Thyroid gland (tissue), 4 donors: ENCODE measurements around the gene ZNF630. TPM values are rescaled to one million over a fixed set of nuclear protein-coding genes. Genes with fewer than 3 reads are reported as not detected.
"Not testable (repeated sequence)": the region's sequence is repeated elsewhere in the genome, so short reads cannot be mapped to it uniquely, and the experiment has no call there.

ENCODE experiments used
- DNase-seq, 2 donors: peaks; one replicate each; pipeline ENCODE4 v3.0.0-alpha.2; 2019
- H3K27ac ChIP-seq, 3 donors: fragments of 200-600 bp; sonication (generic); 1 replicate in 2 of 3; 2 replicates in 1 of 3; pipeline ENCODE4 v1.5.1; 2016 to 2019; ENCODE audit warnings: mild to moderate bottlenecking in 1 of 3, moderate library complexity in 1 of 3
- H3K27me3 ChIP-seq: fragments of 200-600 bp; sonication (generic); one replicate; pipeline ENCODE4 v1.5.1; 2019
- H3K36me3 ChIP-seq, 2 donors: fragments of 200-600 bp; sonication (generic); one replicate each; pipeline ENCODE4 v1.5.1; 2016 to 2019
- H3K4me1 ChIP-seq, 2 donors: fragments of 200-600 bp; sonication (generic); one replicate each; pipeline ENCODE4 v1.5.1; 2017 to 2019
- H3K4me3 ChIP-seq, 3 donors: fragments of 200-600 bp; sonication (generic); replicated peaks in 1 of 3; 1 replicate in 2 of 3; 2 replicates in 1 of 3; pipeline ENCODE4 v1.5.1; 2016; ENCODE audit warnings: mild to moderate bottlenecking in 1 of 3
- H3K9me3 ChIP-seq: fragments of 200-600 bp; sonication (generic); one replicate; pipeline ENCODE4 v1.5.1; 2017
- POLR2A ChIP-seq, 2 donors: fragments of 450-650 bp; IDR thresholded peaks; one replicate each; pipeline ENCODE4 v1.6.1; 2017; ENCODE audit warnings: antibody characterized with exemption in 2 of 2, mild to moderate bottlenecking in 2 of 2, moderate library complexity in 1 of 2
- WGBS, 2 donors: methylation state at CpG; one replicate each; pipeline ENCODE4 v1.1.5; 2017; 5-methylcytosine and 5-hydroxymethylcytosine counted together
- intact Hi-C: fragments of 100-400 bp; cut with DNase I; formaldehyde crosslinking; loops from one replicate; pipeline ENCODE4 v1.15.1; 2023
- total RNA-seq, 4 donors: library from RNA; depleted of rRNA; stranded (reverse); fragments of >200 nt; gene quantifications; one replicate each; pipeline ENCODE4 v1.2.3, GENCODE V29; 2016
- TF ChIP-seq, protein P1 (sequence below), 6 experiments: fragments of 200-600 bp in 3 of 6; fragments of 450-650 bp in 3 of 6; sonication (generic) in 3 of 6; IDR thresholded peaks; one replicate each; pipeline ENCODE4 v1.5.1; 2016 to 2019; ENCODE audit warnings: antibody characterized with exemption in 6 of 6, mild to moderate bottlenecking in 2 of 6, inconsistent platforms in 1 of 6, moderate library complexity in 1 of 6

The ZNF630 gene
- total RNA-seq, 4 donors from 2014 or later: 2.6 to 6.4 (median 6.0) TPM

DNA sequence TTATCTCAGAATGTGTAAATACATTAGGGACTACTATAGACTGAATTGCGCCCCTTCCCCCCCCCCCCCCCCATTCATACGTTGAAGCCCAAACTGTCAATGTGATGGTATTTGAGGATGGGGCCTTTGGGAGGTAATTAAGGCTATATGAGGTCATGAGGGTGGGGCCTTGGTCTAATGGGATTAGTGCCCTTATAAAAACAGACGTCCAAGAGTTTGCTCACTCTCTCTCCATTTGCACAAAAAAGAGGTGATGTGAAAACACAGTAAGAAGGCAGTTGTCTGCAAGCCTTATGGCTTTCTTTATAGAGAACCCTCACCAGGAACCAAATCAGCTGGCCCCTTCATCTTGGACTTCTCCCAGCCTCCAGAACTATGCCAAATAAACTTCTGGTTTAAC lies 49.3 kb downstream of the ZNF630 start:
- 65 to 74% methylated on average over 2 to 3 of the region's 3 CpGs for WGBS, 2 donors
- intact Hi-C loops: loop anchor here (10.0 kb wide), 1 partner anchor 187 kb away; the partner anchor contains the start of gene ZNF81
- Histone ChIP-seq H3K9me3 (no peaks in the 10 kb centered on the region), H3K27me3 (no peaks in the 10 kb centered on the region), H3K4me3 (no peak overlapping the region), H3K27ac (peak overlapping the region in 2 of 3 donors; percentile 81 to 91), H3K4me1 (no peaks in the 10 kb centered on the region), H3K36me3 (no peaks in the 10 kb centered on the region)
- TF ChIP-seq POLR2A (IDR thresholded peaks at IDR 0.05): no peak
- TF ChIP-seq, protein P1, sequence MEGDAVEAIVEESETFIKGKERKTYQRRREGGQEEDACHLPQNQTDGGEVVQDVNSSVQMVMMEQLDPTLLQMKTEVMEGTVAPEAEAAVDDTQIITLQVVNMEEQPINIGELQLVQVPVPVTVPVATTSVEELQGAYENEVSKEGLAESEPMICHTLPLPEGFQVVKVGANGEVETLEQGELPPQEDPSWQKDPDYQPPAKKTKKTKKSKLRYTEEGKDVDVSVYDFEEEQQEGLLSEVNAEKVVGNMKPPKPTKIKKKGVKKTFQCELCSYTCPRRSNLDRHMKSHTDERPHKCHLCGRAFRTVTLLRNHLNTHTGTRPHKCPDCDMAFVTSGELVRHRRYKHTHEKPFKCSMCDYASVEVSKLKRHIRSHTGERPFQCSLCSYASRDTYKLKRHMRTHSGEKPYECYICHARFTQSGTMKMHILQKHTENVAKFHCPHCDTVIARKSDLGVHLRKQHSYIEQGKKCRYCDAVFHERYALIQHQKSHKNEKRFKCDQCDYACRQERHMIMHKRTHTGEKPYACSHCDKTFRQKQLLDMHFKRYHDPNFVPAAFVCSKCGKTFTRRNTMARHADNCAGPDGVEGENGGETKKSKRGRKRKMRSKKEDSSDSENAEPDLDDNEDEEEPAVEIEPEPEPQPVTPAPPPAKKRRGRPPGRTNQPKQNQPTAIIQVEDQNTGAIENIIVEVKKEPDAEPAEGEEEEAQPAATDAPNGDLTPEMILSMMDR (IDR thresholded peaks at IDR 0.05): no peak
- DNase-seq: no peak

DNA sequence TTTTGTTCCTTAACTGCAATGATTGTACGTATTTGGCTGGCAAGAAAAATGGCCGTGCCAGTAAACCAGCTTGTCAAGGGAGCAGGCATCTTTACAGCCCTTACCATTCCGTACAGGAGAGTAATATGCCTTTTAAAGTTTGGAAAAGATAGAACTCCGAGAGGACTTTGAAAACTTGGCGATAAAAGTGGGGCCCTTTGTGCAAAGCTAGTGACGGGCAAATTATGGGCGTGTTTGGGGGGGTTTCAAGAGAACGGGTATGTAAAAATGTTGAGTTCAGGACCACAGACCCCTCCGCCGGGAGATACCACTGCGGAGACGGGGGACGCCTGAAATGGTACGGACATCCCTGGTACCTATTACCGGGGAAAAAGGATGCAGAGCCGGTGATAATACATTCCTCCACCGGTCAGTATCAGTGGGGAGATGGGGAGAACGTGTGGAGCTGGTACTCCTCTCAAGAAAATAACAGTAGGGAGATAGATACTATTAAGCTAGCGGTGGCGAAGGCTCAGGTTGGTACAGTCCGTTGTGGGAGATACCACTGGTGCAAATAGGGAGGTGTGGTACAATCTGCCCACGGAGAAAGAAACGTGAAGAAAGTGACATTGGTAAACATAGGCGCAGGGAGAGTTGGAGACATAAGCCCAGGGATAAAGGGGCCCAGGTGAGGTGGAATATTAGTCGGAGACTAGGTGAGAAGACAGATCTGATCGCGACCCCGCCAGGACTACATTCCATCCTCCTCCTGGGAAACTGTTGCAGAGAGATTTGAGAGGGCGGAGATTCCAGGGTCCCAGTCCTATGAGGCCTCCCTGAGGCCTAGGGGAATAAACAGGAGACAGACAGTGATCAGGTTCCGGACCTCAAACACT lies 50.2 kb downstream of the ZNF630 start:
- peak; percentile 63 to 73 for DNase-seq
- no peaks in the 10 kb centered on the region for H3K36me3 ChIP-seq
- WGBS, 2 donors: 0 to 2% methylated on average over 30 of the region's 30 CpGs
- peak overlapping the region in 2 of 3 donors; percentile 22 to 44 for H3K4me3 ChIP-seq
- H3K4me1 ChIP-seq: no peaks in the 10 kb centered on the region
- H3K27me3 ChIP-seq: no peaks in the 10 kb centered on the region
- intact Hi-C loops: loop anchor here (10.0 kb wide), 1 partner anchor 186 kb away; the partner anchor contains the start of gene ZNF81
- peak overlapping the region; percentile 81 to 92 (median 91) for H3K27ac ChIP-seq
- TF ChIP-seq, protein P1 (IDR thresholded peaks at IDR 0.05): no peak
- TF ChIP-seq POLR2A (IDR thresholded peaks at IDR 0.05): no peak
- H3K9me3 ChIP-seq: no peaks in the 10 kb centered on the region

DNA sequence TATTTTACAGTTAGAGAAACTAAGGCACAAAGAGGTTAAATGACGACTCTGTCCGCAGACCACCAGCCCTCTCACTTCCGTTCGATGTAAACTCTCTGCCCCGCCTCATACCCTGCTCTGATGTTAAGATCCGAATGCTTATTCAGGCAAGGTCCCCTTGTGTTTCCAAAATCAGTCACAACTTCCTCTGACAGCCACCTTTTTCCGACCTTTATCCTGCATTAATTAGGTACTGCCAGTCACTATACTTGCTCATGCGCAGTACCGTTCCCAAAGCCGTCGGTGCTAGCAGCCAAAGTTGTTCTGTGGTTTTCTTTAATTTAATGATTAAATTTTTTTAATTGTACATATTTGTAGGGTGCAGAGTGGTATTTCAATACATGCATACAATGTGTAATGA lies 51.0 kb downstream of the ZNF630 start:
- DNase-seq, H3K27me3 ChIP-seq, H3K4me3 ChIP-seq, H3K36me3 ChIP-seq, H3K9me3 ChIP-seq, H3K4me1 ChIP-seq: not testable (repeated sequence)
- intact Hi-C loops: loop anchor here (10.0 kb wide), 1 partner anchor 186 kb away; the partner anchor contains the start of gene ZNF81
- H3K27ac ChIP-seq: peak overlapping the region in 1 of 3 donors; percentile 91
- WGBS, 2 donors: 56% methylated on average over 10 to 11 of the region's 11 CpGs

DNA sequence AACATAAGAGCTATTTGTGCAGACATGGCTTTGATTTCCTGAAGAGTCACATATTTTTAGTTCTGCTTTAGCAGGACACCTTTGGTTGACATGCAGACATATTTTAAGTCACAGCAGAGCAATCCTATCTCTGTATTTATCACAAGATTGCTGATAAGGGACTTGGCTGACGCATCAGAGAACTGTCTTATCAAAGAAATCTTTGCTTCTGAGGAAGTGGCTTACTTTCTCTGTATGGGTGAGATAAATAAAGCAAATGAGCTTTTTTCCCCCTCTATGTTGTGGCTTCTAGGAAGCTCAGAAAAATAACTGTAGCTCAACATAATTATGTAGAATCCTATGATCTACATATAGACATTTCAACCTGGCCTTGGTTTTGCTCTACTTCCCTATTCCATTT lies 51.5 kb downstream of the ZNF630 start:
- H3K27me3 ChIP-seq, H3K4me3 ChIP-seq, H3K27ac ChIP-seq, DNase-seq, H3K4me1 ChIP-seq, H3K36me3 ChIP-seq, H3K9me3 ChIP-seq: not testable (repeated sequence)
- WGBS, 2 donors: no CpG with 5 or more reads among the region's 1 CpG
- intact Hi-C loops: loop anchor here (10.0 kb wide), 1 partner anchor 185 kb away; the partner anchor contains the start of gene ZNF81

DNA sequence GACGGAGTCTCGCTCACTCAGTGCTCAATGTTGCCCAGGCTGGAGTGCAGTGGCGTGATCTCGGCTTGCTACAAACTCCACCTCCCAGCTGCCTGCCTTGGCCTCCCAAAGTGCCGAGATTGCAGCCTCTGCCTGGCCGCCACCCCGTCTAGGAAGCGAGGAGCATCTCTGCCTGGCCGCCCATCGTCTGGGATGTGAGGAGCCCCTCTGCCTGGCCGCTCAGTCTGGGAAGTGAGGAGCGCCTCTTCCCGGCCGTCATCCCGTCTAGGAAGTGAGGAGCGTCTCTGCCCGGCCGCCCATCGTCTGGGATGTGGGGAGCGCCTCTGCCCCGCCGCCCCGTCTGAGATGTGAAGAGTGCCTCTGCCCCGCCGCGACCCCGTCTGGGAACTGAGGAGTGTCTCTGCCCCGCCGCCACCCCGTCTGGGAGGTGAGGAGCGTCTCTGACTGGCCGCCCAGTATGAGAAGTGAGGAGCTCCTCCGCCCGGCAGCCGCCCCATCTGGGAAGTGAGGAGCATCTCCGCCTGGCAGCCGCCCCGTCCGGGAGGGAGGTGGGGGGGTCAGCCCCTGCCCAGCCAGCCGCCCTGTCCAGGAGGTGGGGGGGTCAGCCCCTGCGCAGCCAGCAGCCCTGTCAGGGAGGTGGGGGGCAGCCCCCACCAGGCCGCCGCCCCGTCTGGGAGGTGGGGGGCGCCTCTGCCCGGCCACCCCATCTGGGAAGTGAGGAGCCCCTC lies 54.7 kb downstream of the ZNF630 start:
- DNase-seq, H3K4me3 ChIP-seq, intact Hi-C loops, H3K9me3 ChIP-seq, H3K27me3 ChIP-seq, H3K4me1 ChIP-seq, H3K27ac ChIP-seq, H3K36me3 ChIP-seq: not testable (repeated sequence)
- no CpG with 5 or more reads among the region's 46 CpGs for WGBS, 2 donors

DNA sequence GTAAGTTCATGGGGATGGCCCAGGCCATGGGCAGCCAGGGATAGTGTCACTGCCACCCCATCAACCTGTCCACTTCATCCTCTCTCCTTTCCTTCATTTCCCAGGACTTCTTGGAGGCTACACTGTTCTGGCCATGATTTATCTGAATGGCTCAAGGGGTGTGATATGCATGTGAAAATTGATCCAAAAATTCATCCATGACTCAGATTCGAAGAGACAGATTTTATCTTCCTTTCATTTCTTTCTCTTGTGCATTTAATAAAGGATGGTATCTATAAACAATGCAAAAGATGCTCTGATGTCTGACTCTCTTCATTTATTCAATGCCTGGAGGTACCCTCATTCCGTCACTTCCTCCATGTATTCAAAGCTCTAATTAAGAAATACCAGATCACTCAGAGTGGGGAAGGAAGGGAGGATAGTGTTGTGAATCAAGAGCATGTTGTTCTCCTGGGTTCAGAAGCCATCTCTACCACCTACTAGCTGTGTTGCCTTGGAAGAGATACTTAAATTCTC lies 61.9 kb downstream of the ZNF630 start:
- H3K36me3 ChIP-seq, intact Hi-C loops, DNase-seq, H3K27ac ChIP-seq, H3K27me3 ChIP-seq, H3K4me3 ChIP-seq, H3K9me3 ChIP-seq, H3K4me1 ChIP-seq: not testable (repeated sequence)
- WGBS, 2 donors: no CpG with 5 or more reads among the region's 2 CpGs

Other genes with a start within 250 kb of the ZNF630 start
- gene ZNF81, start 234.7 kb downstream of the ZNF630 start, total RNA-seq: 10 to 100 TPM in 3 of 4 donors, 1 to 10 TPM in 1; 7.1 to 17.8 (median 12.2) TPM
- 10 to 100 TPM in 2 of 4 donors, 1 to 10 TPM in 2; 6.3 to 13.8 (median 10.0) TPM for gene ZNF182, start 67.7 kb downstream of the ZNF630 start, total RNA-seq
- not detected for gene SPACA5, start 64.7 kb downstream of the ZNF630 start, total RNA-seq
- not detected for gene SPACA5B, start 59.0 kb upstream of the ZNF630 start, total RNA-seq
- gene SSX5, start 125.2 kb upstream of the ZNF630 start, total RNA-seq: not detected
- under 1 TPM in 1 of 4 donors, not detected in 3; 0.54 TPM for gene SSX1, start 183.8 kb upstream of the ZNF630 start, total RNA-seq